WI38 (cell line): ENCODE results near the gene SLC26A11.

Experiments used
- H3K4me3 ChIP-seq: 2 replicates; pipeline ENCODE4 v1.5.1; 2011; ENCODE audit warnings: low read depth, mild to moderate bottlenecking, control low read depth, low read length
- CTCF ChIP-seq: IDR thresholded peaks from 2 replicates; pipeline ENCODE4 v1.5.1; 2012; ENCODE audit warnings: low read depth, mild to moderate bottlenecking, control low read depth, low read length

Gene SLC26A11

GRCh38 chr17:80214012-80214877, 6.0 kb upstream of the SLC26A11 start:
- no peak for TF ChIP-seq CTCF

GRCh38 chr17:80214878-80215210, 5.4 kb upstream of the SLC26A11 start:
- TF ChIP-seq CTCF: no peak
- H3K4me3 ChIP-seq: no peak overlapping the region

More at GRCh38 chr17:80214012-80214877, 6.0 kb upstream of the SLC26A11 start:
- H3K4me3 ChIP-seq: no peak overlapping the region

- no peak for TF ChIP-seq CTCF
- H3K4me3 ChIP-seq: no peak overlapping the region
Observed at GRCh38 chr17:80216473-80217456, 3.5 kb upstream of the SLC26A11 start.

GRCh38 chr17:80217703-80218362, 2.4 kb upstream of the SLC26A11 start:
- H3K4me3 ChIP-seq: no peak overlapping the region
- no peak for TF ChIP-seq CTCF

GRCh38 chr17:80218391-80218790, 1.8 kb upstream of the SLC26A11 start:
- no peak overlapping the region for H3K4me3 ChIP-seq
- TF ChIP-seq CTCF: no peak

GRCh38 chr17:80219013-80219762, 1.0 kb upstream of the SLC26A11 start:
- peak overlapping the region; percentile 94 for H3K4me3 ChIP-seq
- no peak for TF ChIP-seq CTCF
